Measurements from ENCODE around the gene SPDYE3. TPM values are rescaled to one million over a fixed set of nuclear protein-coding genes. Genes with fewer than 3 reads are reported as not detected.

SPDYE3 gene
- total and polyA plus RNA-seq, 2 of the 13 experiments (the other 11 are each of a cell fraction or from before 2014, with no cell fraction given): not detected

DNA sequence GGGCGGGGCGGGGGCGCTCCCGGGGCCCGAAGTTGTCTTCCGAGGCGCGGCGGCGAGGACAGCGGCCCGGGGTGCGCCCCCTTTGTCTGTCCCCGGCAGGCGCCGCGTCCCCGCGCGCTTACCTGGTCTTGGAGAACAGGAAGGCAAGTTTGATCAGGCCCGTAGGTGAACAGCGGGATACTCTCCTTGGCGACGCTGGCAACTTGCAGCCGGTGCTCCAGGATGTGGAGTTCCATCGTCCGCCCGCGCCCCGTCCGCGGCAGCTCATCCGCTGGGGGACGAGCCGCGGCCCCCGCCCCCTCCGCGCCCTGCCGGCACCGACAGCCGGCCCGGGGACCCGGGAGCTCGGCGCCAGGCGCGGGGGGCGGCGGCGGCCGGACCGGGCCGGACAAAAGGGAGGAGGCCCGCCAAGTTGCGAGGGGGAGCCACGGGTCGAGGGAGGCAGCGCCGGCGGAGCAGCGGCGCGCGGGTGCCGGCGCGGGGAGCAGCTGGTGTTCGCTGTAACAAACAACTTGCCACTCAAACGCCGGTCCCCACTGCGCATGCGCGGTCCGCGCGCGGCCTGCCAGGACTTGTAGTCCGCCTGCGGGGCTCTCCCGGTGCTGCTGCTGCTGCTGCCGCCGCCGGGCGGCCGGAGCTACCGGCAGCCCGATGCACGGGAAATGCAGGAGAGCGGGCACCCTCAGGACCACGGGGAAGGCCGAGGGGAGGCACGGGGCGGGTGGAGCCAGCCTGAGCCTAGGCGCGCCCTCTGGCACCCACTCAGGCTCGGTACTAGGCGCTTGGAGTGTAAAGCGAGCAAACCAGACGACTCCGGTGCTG, 35.6 kb upstream of the SPDYE3 start (continued):
- peak; percentile 35 for TF ChIP-seq YY1 (IDR thresholded peaks at IDR 0.05; ENCODE audit: insufficient read depth, insufficient replicate concordance, low read depth, low read length)
- TF ChIP-seq ZNF235 (CRISPR knock-in tag; IDR thresholded peaks at IDR 0.05; ENCODE audit: borderline replicate concordance): peak; percentile 55; the same call in 1 of the 2 replicates
- TF ChIP-seq, protein P1, sequence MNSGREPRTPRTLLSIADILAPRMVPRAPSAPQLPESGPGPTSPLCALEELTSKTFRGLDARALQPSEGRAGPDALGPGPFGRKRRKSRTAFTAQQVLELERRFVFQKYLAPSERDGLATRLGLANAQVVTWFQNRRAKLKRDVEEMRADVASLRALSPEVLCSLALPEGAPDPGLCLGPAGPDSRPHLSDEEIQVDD (CRISPR knock-in tag; IDR thresholded peaks at IDR 0.05; ENCODE audit: borderline replicate concordance): no peak
- TF ChIP-seq NFATC3 (CRISPR knock-in tag; IDR thresholded peaks at IDR 0.05): no peak
- TF ChIP-seq ATF7-NPFF (CRISPR knock-in tag; IDR thresholded peaks at IDR 0.05; ENCODE audit: low read depth): 0 out of 2 replicates have a peak, but pooled peaks have one; percentile 12
- TF ChIP-seq, protein P2, sequence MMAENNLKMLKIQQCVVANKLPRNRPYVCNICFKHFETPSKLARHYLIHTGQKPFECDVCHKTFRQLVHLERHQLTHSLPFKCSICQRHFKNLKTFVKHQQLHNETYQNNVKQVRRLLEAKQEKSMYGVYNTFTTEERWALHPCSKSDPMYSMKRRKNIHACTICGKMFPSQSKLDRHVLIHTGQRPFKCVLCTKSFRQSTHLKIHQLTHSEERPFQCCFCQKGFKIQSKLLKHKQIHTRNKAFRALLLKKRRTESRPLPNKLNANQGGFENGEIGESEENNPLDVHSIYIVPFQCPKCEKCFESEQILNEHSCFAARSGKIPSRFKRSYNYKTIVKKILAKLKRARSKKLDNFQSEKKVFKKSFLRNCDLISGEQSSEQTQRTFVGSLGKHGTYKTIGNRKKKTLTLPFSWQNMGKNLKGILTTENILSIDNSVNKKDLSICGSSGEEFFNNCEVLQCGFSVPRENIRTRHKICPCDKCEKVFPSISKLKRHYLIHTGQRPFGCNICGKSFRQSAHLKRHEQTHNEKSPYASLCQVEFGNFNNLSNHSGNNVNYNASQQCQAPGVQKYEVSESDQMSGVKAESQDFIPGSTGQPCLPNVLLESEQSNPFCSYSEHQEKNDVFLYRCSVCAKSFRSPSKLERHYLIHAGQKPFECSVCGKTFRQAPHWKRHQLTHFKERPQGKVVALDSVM (CRISPR knock-in tag; IDR thresholded peaks at IDR 0.05): no peak
- TF ChIP-seq AHR (CRISPR knock-in tag; IDR thresholded peaks at IDR 0.05): no peak
- no peak for TF ChIP-seq HOXA9 (CRISPR knock-in tag; IDR thresholded peaks at IDR 0.05; ENCODE audit: borderline replicate concordance)
- peak; percentile 16; the same call in 1 of the 2 replicates for TF ChIP-seq ZNF768 (CRISPR knock-in tag; IDR thresholded peaks at IDR 0.05)
- TF ChIP-seq RAD51 (IDR thresholded peaks at IDR 0.05; ENCODE audit: borderline replicate concordance): no peak
- no peak for TF ChIP-seq PHF20 (CRISPR knock-in tag; IDR thresholded peaks at IDR 0.05)
- TF ChIP-seq ZNF564 (CRISPR knock-in tag; IDR thresholded peaks at IDR 0.05): no peak
- TF ChIP-seq, protein P3, sequence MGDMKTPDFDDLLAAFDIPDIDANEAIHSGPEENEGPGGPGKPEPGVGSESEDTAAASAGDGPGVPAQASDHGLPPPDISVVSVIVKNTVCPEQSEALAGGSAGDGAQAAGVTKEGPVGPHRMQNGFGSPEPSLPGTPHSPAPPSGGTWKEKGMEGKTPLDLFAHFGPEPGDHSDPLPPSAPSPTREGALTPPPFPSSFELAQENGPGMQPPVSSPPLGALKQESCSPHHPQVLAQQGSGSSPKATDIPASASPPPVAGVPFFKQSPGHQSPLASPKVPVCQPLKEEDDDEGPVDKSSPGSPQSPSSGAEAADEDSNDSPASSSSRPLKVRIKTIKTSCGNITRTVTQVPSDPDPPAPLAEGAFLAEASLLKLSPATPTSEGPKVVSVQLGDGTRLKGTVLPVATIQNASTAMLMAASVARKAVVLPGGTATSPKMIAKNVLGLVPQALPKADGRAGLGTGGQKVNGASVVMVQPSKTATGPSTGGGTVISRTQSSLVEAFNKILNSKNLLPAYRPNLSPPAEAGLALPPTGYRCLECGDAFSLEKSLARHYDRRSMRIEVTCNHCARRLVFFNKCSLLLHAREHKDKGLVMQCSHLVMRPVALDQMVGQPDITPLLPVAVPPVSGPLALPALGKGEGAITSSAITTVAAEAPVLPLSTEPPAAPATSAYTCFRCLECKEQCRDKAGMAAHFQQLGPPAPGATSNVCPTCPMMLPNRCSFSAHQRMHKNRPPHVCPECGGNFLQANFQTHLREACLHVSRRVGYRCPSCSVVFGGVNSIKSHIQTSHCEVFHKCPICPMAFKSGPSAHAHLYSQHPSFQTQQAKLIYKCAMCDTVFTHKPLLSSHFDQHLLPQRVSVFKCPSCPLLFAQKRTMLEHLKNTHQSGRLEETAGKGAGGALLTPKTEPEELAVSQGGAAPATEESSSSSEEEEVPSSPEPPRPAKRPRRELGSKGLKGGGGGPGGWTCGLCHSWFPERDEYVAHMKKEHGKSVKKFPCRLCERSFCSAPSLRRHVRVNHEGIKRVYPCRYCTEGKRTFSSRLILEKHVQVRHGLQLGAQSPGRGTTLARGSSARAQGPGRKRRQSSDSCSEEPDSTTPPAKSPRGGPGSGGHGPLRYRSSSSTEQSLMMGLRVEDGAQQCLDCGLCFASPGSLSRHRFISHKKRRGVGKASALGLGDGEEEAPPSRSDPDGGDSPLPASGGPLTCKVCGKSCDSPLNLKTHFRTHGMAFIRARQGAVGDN (CRISPR knock-in tag; IDR thresholded peaks at IDR 0.05): peak; percentile 85
- no peak for TF ChIP-seq MYC (CRISPR knock-in tag; IDR thresholded peaks at IDR 0.05; ENCODE audit: borderline replicate concordance)
- no peak for TF ChIP-seq RFXAP (CRISPR knock-in tag; IDR thresholded peaks at IDR 0.05; ENCODE audit: borderline replicate concordance)
- 0 out of 2 replicates have a peak, but pooled peaks have one; percentile 44 for TF ChIP-seq CAMTA2 (CRISPR knock-in tag; IDR thresholded peaks at IDR 0.05; ENCODE audit: borderline replicate concordance)
- TF ChIP-seq KLF11 (CRISPR knock-in tag; IDR thresholded peaks at IDR 0.05): no peak
- no peak for TF ChIP-seq TOPORS (CRISPR knock-in tag; IDR thresholded peaks at IDR 0.05)
- TF ChIP-seq, protein P4, sequence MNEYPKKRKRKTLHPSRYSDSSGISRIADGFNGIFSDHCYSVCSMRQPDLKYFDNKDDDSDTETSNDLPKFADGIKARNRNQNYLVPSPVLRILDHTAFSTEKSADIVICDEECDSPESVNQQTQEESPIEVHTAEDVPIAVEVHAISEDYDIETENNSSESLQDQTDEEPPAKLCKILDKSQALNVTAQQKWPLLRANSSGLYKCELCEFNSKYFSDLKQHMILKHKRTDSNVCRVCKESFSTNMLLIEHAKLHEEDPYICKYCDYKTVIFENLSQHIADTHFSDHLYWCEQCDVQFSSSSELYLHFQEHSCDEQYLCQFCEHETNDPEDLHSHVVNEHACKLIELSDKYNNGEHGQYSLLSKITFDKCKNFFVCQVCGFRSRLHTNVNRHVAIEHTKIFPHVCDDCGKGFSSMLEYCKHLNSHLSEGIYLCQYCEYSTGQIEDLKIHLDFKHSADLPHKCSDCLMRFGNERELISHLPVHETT (CRISPR knock-in tag; conservative IDR thresholded peaks at IDR 0.05): peak; percentile 44; the same call in 1 of the 2 replicates
- TF ChIP-seq, protein P5, sequence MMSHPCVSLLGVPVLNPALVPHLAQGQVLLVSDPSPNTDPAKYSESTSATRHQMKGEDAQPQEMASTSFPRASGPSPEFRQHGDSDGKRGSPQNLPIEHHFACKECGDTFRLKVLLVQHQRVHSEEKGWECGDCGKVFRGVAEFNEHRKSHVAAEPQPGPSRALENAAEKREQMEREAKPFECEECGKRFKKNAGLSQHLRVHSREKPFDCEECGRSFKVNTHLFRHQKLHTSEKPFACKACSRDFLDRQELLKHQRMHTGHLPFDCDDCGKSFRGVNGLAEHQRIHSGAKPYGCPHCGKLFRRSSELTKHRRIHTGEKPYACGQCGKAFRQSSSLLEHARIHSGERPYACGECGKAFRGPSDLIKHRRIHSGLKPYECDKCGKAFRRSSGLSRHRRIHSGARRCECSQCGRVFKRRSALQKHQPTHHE (CRISPR knock-in tag; IDR thresholded peaks at IDR 0.05; ENCODE audit: borderline replicate concordance): 0 out of 2 replicates have a peak, but pooled peaks have one; percentile 48

Data from HepG2 (cell line).